Keratinocyte (primary cell): ENCODE data around the gene EIF4G1. TPM values are rescaled to one million over a fixed set of nuclear protein-coding genes. Genes with fewer than 3 reads are reported as not detected.

Experiments
- DNase-seq: peaks from one replicate; pipeline ENCODE4 v3.0.0-alpha.2; 2011; ENCODE audit warnings: low read depth, missing footprints, low spot score
- FAIRE-seq: peaks from 2 replicates; lab custom pipeline; 2011; peaks lifted over from hg19 to GRCh38; lab: Jason Lieb, UNC
- H2AFZ ChIP-seq: 2 replicates; pipeline ENCODE4 v1.6.0; 2012; ENCODE audit warnings: low read length, control low read depth, inconsistent platforms; ENCODE audit not compliant: control insufficient read depth
- H3K27ac ChIP-seq: 2 replicates; pipeline ENCODE4 v1.5.1; 2011; ENCODE audit warnings: low read length; ENCODE audit not compliant: control insufficient read depth, insufficient read depth
- H3K27me3 ChIP-seq: 3 replicates; pipeline ENCODE4 v1.6.0; 2011; ENCODE audit warnings: low read length; ENCODE audit not compliant: control insufficient read depth, insufficient read depth; ENCODE audit errors: extremely low read depth
- H3K36me3 ChIP-seq, 2 experiments: 2 replicates in 1 of 2; 3 replicates in 1 of 2; pipeline ENCODE4 v1.5.1; 2011; ENCODE audit warnings: low read length in 2 of 2, mild to moderate bottlenecking in 1 of 2; ENCODE audit not compliant: control insufficient read depth in 2 of 2, insufficient read depth in 2 of 2; ENCODE audit errors: extremely low read depth in 1 of 2
- H3K4me1 ChIP-seq: 3 replicates; pipeline ENCODE4 v1.5.1; 2011; ENCODE audit warnings: low read length; ENCODE audit not compliant: control insufficient read depth, insufficient read depth; ENCODE audit errors: extremely low read depth
- H3K4me2 ChIP-seq: 3 replicates; pipeline ENCODE4 v1.6.0; 2011; ENCODE audit warnings: low read depth, low read length; ENCODE audit not compliant: control insufficient read depth, insufficient read depth; ENCODE audit errors: extremely low read depth
- H3K4me3 ChIP-seq, 3 experiments: fragments of 200-600 bp in 1 of 3; sonication (generic) in 1 of 3; 2 replicates in 2 of 3; 3 replicates in 1 of 3; pipeline ENCODE4 v1.5.1; 2011 to 2016; ENCODE audit warnings: low read length in 3 of 3, mild to moderate bottlenecking in 3 of 3, control low read depth in 2 of 3, inconsistent platforms in 1 of 3, low read depth in 1 of 3, mixed read lengths in 1 of 3, mixed run types in 1 of 3, moderate library complexity in 1 of 3; ENCODE audit not compliant: control insufficient read depth in 2 of 3, insufficient read depth in 2 of 3; ENCODE audit errors: extremely low read depth in 1 of 3
- H3K79me2 ChIP-seq: 2 replicates; pipeline ENCODE4 v1.6.0; 2012; ENCODE audit warnings: low read length; ENCODE audit not compliant: control insufficient read depth, insufficient read depth
- H3K9ac ChIP-seq: 3 replicates; pipeline ENCODE4 v1.6.0; 2011; ENCODE audit warnings: low read length; ENCODE audit not compliant: control insufficient read depth, insufficient read depth; ENCODE audit errors: extremely low read depth
- H3K9me1 ChIP-seq: 3 replicates; pipeline ENCODE4 v1.6.0; 2011; ENCODE audit warnings: low read length; ENCODE audit not compliant: control insufficient read depth, insufficient read depth; ENCODE audit errors: extremely low read depth
- H3K9me3 ChIP-seq: 2 replicates; pipeline ENCODE4 v1.5.1; 2012; ENCODE audit warnings: low read depth, low read length; ENCODE audit not compliant: control insufficient read depth
- H4K20me1 ChIP-seq: 3 replicates; pipeline ENCODE4 v1.6.0; 2011; ENCODE audit warnings: low read length; ENCODE audit not compliant: control insufficient read depth, insufficient read depth; ENCODE audit errors: extremely low read depth
- EZH2 ChIP-seq: IDR thresholded peaks from one replicate; pipeline ENCODE4 v1.6.1; 2012; ENCODE audit warnings: inconsistent platforms, mild to moderate bottlenecking, low read length, moderate library complexity
- dilution Hi-C: fragments of 300-500 bp; cut with MboI; formaldehyde crosslinking; loops from one replicate; pipeline ENCODE4 v1.7.0; 2020; ENCODE audit warnings: low sequenced_read_pairs; ENCODE audit not compliant: extremely low pct_ligation_motif_present
- polyA plus RNA-seq, 5 experiments: library from polyadenylated mRNA; depleted of rRNA in 3 of 5; stranded (reverse) in 3 of 5; stranded (forward) in 1 of 5; unstranded in 1 of 5; fragments of >200 nt; gene quantifications; 1 replicate in 1 of 5; 2 replicates in 3 of 5; 3 replicates in 1 of 5; pipeline versions ENCODE4 v1.2.1 to v1.2.3, GENCODE V29; 2011 to 2012; ENCODE audit warnings: missing spikeins in 2 of 5, low read depth in 1 of 5, low replicate concordance in 1 of 5
- TF ChIP-seq, protein P1 (sequence below), 3 experiments: IDR thresholded peaks in 1 of 3; conservative IDR thresholded peaks in 1 of 3; optimal IDR thresholded peaks in 1 of 3; 2 replicates in 2 of 3; 3 replicates in 1 of 3; pipeline versions ENCODE3 to v1.5.1; 2011; ENCODE audit warnings: low read length in 3 of 3, mild to moderate bottlenecking in 3 of 3, moderate library complexity in 2 of 3, control low read depth in 1 of 3, inconsistent platforms in 1 of 3; ENCODE audit not compliant: insufficient read depth in 2 of 3; ENCODE audit errors: extremely low read depth in 1 of 3

Gene EIF4G1
- polyA plus RNA-seq, 1 donor (not counting 4 experiments of a cell fraction or from before 2014, with no cell fraction given), result 225 TPM

DNA sequence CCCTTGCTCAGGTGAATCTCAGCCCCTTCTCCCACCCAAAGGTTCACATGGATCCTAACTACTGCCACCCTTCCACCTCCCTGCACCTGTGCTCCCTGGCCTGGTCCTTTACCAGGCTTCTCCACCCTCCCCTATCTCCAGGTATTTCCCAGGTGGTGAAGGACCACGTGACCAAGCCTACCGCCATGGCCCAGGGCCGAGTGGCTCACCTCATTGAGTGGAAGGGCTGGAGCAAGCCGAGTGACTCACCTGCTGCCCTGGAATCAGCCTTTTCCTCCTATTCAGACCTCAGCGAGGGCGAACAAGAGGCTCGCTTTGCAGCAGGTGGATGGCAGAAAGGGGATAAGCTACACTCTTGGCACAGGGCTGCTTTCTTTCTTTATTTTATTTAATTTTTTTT, 27.5 kb downstream of the EIF4G1 start:
- no peak for TF ChIP-seq EZH2
- TF ChIP-seq, protein P1, sequence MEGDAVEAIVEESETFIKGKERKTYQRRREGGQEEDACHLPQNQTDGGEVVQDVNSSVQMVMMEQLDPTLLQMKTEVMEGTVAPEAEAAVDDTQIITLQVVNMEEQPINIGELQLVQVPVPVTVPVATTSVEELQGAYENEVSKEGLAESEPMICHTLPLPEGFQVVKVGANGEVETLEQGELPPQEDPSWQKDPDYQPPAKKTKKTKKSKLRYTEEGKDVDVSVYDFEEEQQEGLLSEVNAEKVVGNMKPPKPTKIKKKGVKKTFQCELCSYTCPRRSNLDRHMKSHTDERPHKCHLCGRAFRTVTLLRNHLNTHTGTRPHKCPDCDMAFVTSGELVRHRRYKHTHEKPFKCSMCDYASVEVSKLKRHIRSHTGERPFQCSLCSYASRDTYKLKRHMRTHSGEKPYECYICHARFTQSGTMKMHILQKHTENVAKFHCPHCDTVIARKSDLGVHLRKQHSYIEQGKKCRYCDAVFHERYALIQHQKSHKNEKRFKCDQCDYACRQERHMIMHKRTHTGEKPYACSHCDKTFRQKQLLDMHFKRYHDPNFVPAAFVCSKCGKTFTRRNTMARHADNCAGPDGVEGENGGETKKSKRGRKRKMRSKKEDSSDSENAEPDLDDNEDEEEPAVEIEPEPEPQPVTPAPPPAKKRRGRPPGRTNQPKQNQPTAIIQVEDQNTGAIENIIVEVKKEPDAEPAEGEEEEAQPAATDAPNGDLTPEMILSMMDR (optimal IDR thresholded peaks at IDR 0.05 in 1 of 3, IDR thresholded peaks at IDR 0.05 in 1 of 3, conservative IDR thresholded peaks at IDR 0.05 in 1 of 3; ENCODE audit: extremely low read depth in 1 of 3, insufficient read depth in 2 of 3, low read length in 3 of 3), result no peak
- dilution Hi-C loops, result no loop called here
- peaks cover 17% of the 10 kb centered on the region for H3K79me2 ChIP-seq
- peaks cover 15% of the 10 kb centered on the region in 2 experiments for H3K36me3 ChIP-seq
- no peak overlapping the region for H3K4me3 ChIP-seq
- peaks cover 3% of the 10 kb centered on the region for H3K9me1 ChIP-seq
- peaks cover 59% of the 10 kb centered on the region for H3K4me1 ChIP-seq
- FAIRE-seq, result peak; percentile 93
- no peak overlapping the region for H2AFZ ChIP-seq
- DNase-seq, result no peak
- H3K4me2 ChIP-seq, result peak overlapping the region; percentile 16
- H4K20me1 ChIP-seq, result peaks cover 3% of the 10 kb centered on the region
- H3K9ac ChIP-seq, result no peak overlapping the region
- H3K9me3 ChIP-seq, result no peaks in the 10 kb centered on the region
- H3K27ac ChIP-seq, result no peak overlapping the region
- H3K27me3 ChIP-seq, result no peaks in the 10 kb centered on the region

DNA sequence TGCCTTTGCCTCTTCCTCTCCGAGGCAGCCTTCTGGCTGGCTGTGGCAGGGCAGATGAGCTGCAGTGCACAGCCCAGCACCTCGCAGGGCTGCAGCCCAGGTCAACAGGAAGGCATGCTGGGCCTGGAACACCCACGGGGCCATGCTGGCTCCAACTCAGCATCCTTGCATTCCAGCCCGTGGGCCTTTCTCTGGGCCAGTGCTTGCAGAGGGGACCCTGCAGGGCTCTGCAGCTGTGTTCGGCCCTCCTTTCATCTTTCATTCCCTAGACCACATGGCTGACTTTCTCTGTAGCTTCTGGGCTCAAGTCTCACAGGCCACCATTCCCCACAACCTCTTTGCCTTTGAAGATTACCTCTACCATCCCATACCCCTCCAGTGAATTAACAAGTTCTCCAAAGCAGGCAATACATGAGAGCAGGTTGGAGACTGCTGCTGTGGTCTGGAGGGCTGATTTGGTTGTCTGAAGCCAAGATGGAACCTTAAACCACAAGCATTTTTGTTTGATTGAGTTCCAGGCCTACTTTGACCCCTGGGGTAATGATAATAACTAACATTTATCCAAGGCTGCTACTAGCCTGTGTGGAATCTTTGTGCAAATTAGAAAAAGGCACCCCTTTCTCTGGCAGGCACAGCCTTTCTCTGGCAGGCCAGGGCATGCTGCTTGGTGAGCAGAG, 28.9 kb downstream of the EIF4G1 start:
- dilution Hi-C loops, result no loop called here
- Histone ChIP-seq H3K27ac (no peak overlapping the region), H3K4me3 (no peak overlapping the region), H3K9me3 (no peaks in the 10 kb centered on the region), H2AFZ (no peak overlapping the region), H4K20me1 (peaks cover 3% of the 10 kb centered on the region), H3K79me2 (peaks cover 6% of the 10 kb centered on the region), H3K4me2 (no peak overlapping the region), H3K9ac (no peak overlapping the region), H3K4me1 (peaks cover 45% of the 10 kb centered on the region), H3K9me1 (peaks cover 3% of the 10 kb centered on the region), H3K36me3 (peaks cover 15 to 17% of the 10 kb centered on the region in 2 experiments), H3K27me3 (no peaks in the 10 kb centered on the region)
- no peak for FAIRE-seq
- no peak for TF ChIP-seq EZH2
- TF ChIP-seq, protein P1 (optimal IDR thresholded peaks at IDR 0.05 in 1 of 3, IDR thresholded peaks at IDR 0.05 in 1 of 3, conservative IDR thresholded peaks at IDR 0.05 in 1 of 3; ENCODE audit: extremely low read depth in 1 of 3, insufficient read depth in 2 of 3, low read length in 3 of 3), result no peak
- no peak for DNase-seq
